IMR-90 (cell line): Measurements from ENCODE around the gene MRPL9. TPM values are rescaled to one million over a fixed set of nuclear protein-coding genes. Genes with fewer than 3 reads are reported as not detected.

ENCODE experiments used
- ATAC-seq: fragments of 200-7000 bp; cut with Tn5 transposase; 2 replicates; pipeline ENCODE4 v1.9.1; 2020; ENCODE audit warnings: low read depth, mild to moderate bottlenecking, moderate library complexity
- BruUV-seq: library from RNA; stranded (reverse); fragments of 400-500 nt; replicated peaks from 2 replicates; lab custom pipeline; 2021; lab: Mats Ljungman, UMichigan
- CTCF ChIA-PET: fragments of 300-600 bp; formaldehyde crosslinking; extraction: SDS; loops from one replicate; lab custom pipeline; 2021; ENCODE audit warnings: antibody characterized with exemption; lab: Yijun Ruan, JAX
- POLR2A ChIA-PET: fragments of 300-600 bp; sonication (Branson Sonifier 250); formaldehyde crosslinking; loops from one replicate; lab custom pipeline; 2022; ENCODE audit warnings: antibody characterized with exemption; ENCODE audit not compliant: unreplicated experiment; lab: Charles Lee
- DNase-seq: peaks from one replicate; pipeline ENCODE4 v3.0.0; 2013
- H2AFZ ChIP-seq: replicated peaks from 2 replicates; pipeline ENCODE3; 2013; ENCODE audit warnings: low read length, mild to moderate bottlenecking; ENCODE audit not compliant: poor library complexity
- H2AK5ac ChIP-seq: 2 replicates; pipeline ENCODE4 v1.6.1; 2013; ENCODE audit warnings: low read depth, low read length, inconsistent platforms
- H2AK9ac ChIP-seq: replicated peaks from 2 replicates; pipeline ENCODE3; 2013; ENCODE audit warnings: mild to moderate bottlenecking, low read depth, low read length, moderate library complexity; ENCODE audit not compliant: poor library complexity
- H2BK120ac ChIP-seq: 2 replicates; pipeline ENCODE4 v1.6.1; 2013; ENCODE audit warnings: low read depth, low read length, inconsistent platforms
- H2BK15ac ChIP-seq: 3 replicates; pipeline ENCODE4 v1.6.1; 2013; ENCODE audit warnings: low read depth, low read length, inconsistent platforms
- H2BK20ac ChIP-seq: 2 replicates; pipeline ENCODE4 v1.6.1; 2013; ENCODE audit warnings: low read depth, mild to moderate bottlenecking, inconsistent platforms, low read length, moderate library complexity
- H2BK5ac ChIP-seq: 2 replicates; pipeline ENCODE4 v1.6.1; 2013; ENCODE audit warnings: mild to moderate bottlenecking, low read depth, low read length, inconsistent platforms; ENCODE audit not compliant: poor library complexity, severe bottlenecking
- H3K14ac ChIP-seq: replicated peaks from 2 replicates; pipeline ENCODE4 v1.6.1; 2013; ENCODE audit warnings: low read depth, low read length, inconsistent platforms
- H3K18ac ChIP-seq: 2 replicates; pipeline ENCODE4 v1.6.1; 2013; ENCODE audit warnings: low read depth, low read length, control low read depth
- H3K23ac ChIP-seq: 2 replicates; pipeline ENCODE4 v1.6.1; 2013; ENCODE audit warnings: low read depth, low read length, inconsistent platforms
- H3K27ac ChIP-seq: 2 replicates; pipeline ENCODE4 v1.5.1; 2013; ENCODE audit warnings: mild to moderate bottlenecking, control low read depth, low read length; ENCODE audit not compliant: insufficient read depth
- H3K27me3 ChIP-seq: 2 replicates; pipeline ENCODE4 v1.6.1; 2013; ENCODE audit warnings: low read length; ENCODE audit not compliant: control insufficient read depth, insufficient read depth
- H3K36me3 ChIP-seq: 2 replicates; pipeline ENCODE4 v1.6.1; 2013; ENCODE audit warnings: low read length, mixed read lengths; ENCODE audit not compliant: control insufficient read depth, insufficient read depth
- H3K4ac ChIP-seq: 2 replicates; pipeline ENCODE4 v1.6.1; 2013; ENCODE audit warnings: low read depth, low read length, inconsistent platforms
- H3K4me1 ChIP-seq: 2 replicates; pipeline ENCODE4 v1.6.1; 2013; ENCODE audit warnings: low read length, mixed read lengths; ENCODE audit not compliant: control insufficient read depth, insufficient read depth
- H3K4me2 ChIP-seq: 2 replicates; pipeline ENCODE4 v1.6.1; 2013; ENCODE audit warnings: low read depth, mild to moderate bottlenecking, control low read depth, low read length, moderate library complexity
- H3K4me3 ChIP-seq: 2 replicates; pipeline ENCODE4 v1.5.1; 2013; ENCODE audit warnings: low read depth, mild to moderate bottlenecking, control low read depth, low read length, moderate library complexity; ENCODE audit not compliant: insufficient read depth
- H3K56ac ChIP-seq: 2 replicates; pipeline ENCODE4 v1.6.1; 2013; ENCODE audit warnings: low read length, inconsistent platforms; ENCODE audit not compliant: insufficient read depth; ENCODE audit errors: extremely low read depth
- H3K79me1 ChIP-seq, 2 experiments: 2 replicates each; pipeline ENCODE4 v1.6.1; 2013; ENCODE audit warnings: low read length in 2 of 2, inconsistent platforms in 1 of 2, low read depth in 1 of 2
- H3K9ac ChIP-seq: 2 replicates; pipeline ENCODE4 v1.6.1; 2013; ENCODE audit warnings: low read depth, low read length, control low read depth
- H3K9me1 ChIP-seq: 2 replicates; pipeline ENCODE4 v1.6.1; 2013; ENCODE audit warnings: low read length, inconsistent platforms; ENCODE audit not compliant: insufficient read depth
- H3K9me3 ChIP-seq: 2 replicates; pipeline ENCODE4 v1.6.1; 2013; ENCODE audit warnings: low read length; ENCODE audit not compliant: control insufficient read depth, insufficient read depth
- H4K20me1 ChIP-seq: 2 replicates; pipeline ENCODE4 v1.6.1; 2013; ENCODE audit warnings: low read length, inconsistent platforms; ENCODE audit not compliant: insufficient read depth
- H4K5ac ChIP-seq: 2 replicates; pipeline ENCODE4 v1.6.1; 2013; ENCODE audit warnings: mild to moderate bottlenecking, low read depth, low read length, control low read depth
- H4K8ac ChIP-seq, 2 experiments: 2 replicates each; pipeline ENCODE4 v1.6.1; 2013; ENCODE audit warnings: low read depth in 2 of 2, low read length in 2 of 2, control low read depth in 1 of 2, inconsistent platforms in 1 of 2
- H4K91ac ChIP-seq: 2 replicates; pipeline ENCODE4 v1.6.1; 2013; ENCODE audit warnings: low read depth, low read length, inconsistent platforms; ENCODE audit not compliant: insufficient read depth
- CEBPB ChIP-seq: IDR thresholded peaks from 2 replicates; pipeline ENCODE4 v1.6.1; 2012; ENCODE audit warnings: low read depth, low read length, improper control_type of control experiment
- MAZ ChIP-seq: IDR thresholded peaks from 2 replicates; pipeline ENCODE4 v1.6.1; 2012; ENCODE audit warnings: low read depth, mild to moderate bottlenecking, low read length, improper control_type of control experiment, moderate library complexity, borderline replicate concordance
- NFE2L2 ChIP-seq: fragments of 150-350 bp; IDR thresholded peaks from 2 replicates; pipeline ENCODE4 v1.6.1; 2016; ENCODE audit warnings: low read depth, mild to moderate bottlenecking, low read length
- WGBS, 2 experiments: methylation state at CpG; one replicate each; pipeline versions ENCODE4 v1.1.5 to v1.1.7; 2013; ENCODE audit warnings: missing lambda C conversion rate in 2 of 2; ENCODE audit not compliant: insufficient read length in 1 of 2; ENCODE audit errors: extremely low coverage in 2 of 2; 5-methylcytosine and 5-hydroxymethylcytosine counted together
- dilution Hi-C: fragments of 300-500 bp; cut with HindIII; formaldehyde crosslinking; loops from one replicate; pipeline ENCODE4 v1.14.3; 2018; ENCODE audit warnings: low sequenced_read_pairs; ENCODE audit not compliant: unreplicated experiment
- in situ Hi-C: fragments of 300-500 bp; cut with MboI; formaldehyde crosslinking; loops from 3 replicates; pipeline ENCODE4 v1.14.3; 2019; ENCODE audit warnings: low sequenced_read_pairs, inconsistent platforms, mixed read lengths
- intact Hi-C: fragments of 100-400 bp; cut with micrococcal nuclease; formaldehyde crosslinking; loops from 2 replicates; pipeline ENCODE4 v1.10.0; 2022
- polyA plus RNA-seq, 3 experiments: library from polyadenylated mRNA; depleted of rRNA; stranded (reverse); fragments of >200 nt; gene quantifications; 2 replicates each; pipeline ENCODE4 v1.2.3, GENCODE V29; 2012; ENCODE audit warnings: low replicate concordance in 1 of 3
- total RNA-seq: library from RNA; depleted of rRNA; stranded (reverse); fragments of >200 nt; gene quantifications from 2 replicates; pipeline ENCODE4 v1.2.3, GENCODE V29; 2012

Gene MRPL9
- total and polyA plus RNA-seq, 2 of the 4 experiments (the other 2 are of a cell fraction), result 65.4 to 87.5 TPM

GRCh38 chr1:151729966-151730291, 33.4 kb downstream of the MRPL9 start:
- H3K4me2 ChIP-seq, result no peak overlapping the region
- no TSS peak for BruUV-seq
- ATAC-seq (no peak), DNase-seq (no peak)
- H3K14ac ChIP-seq, result no peak overlapping the region
- H4K20me1 ChIP-seq, result no peaks in the 10 kb centered on the region
- ChIA-PET CTCF (no interaction called here), POLR2A (no interaction called here)
- no peaks in the 10 kb centered on the region for H3K9me1 ChIP-seq
- no peak overlapping the region for H3K4me3 ChIP-seq
- H2AFZ ChIP-seq, result no peak overlapping the region
- no peak overlapping the region for H3K27ac ChIP-seq
- H2AK9ac ChIP-seq, result no peak overlapping the region
- no peak overlapping the region for H3K56ac ChIP-seq
- no peak overlapping the region for H2BK120ac ChIP-seq
- H2BK15ac ChIP-seq, result no peak overlapping the region
- H2BK20ac ChIP-seq, result no peak overlapping the region
- no peak overlapping the region for H3K9ac ChIP-seq
- no peak overlapping the region for H2AK5ac ChIP-seq
- H3K79me1 ChIP-seq, result no peaks in the 10 kb centered on the region
- H3K4me1 ChIP-seq, result peaks cover 2% of the 10 kb centered on the region; the same call in 1 of the 2 replicates
- TF ChIP-seq MAZ (no peak), NFE2L2 (no peak), CEBPB (no peak; the same call in 1 of the 2 replicates)
- no peaks in the 10 kb centered on the region for H3K9me3 ChIP-seq
- no peak overlapping the region for H4K5ac ChIP-seq
- no peak overlapping the region for H3K18ac ChIP-seq
- dilution Hi-C loops, result no loop called here
- no peak overlapping the region for H3K4ac ChIP-seq
- peaks cover 53% of the 10 kb centered on the region for H3K27me3 ChIP-seq
- no peaks in the 10 kb centered on the region for H3K36me3 ChIP-seq
- WGBS, 2 experiments, result 100% methylated on average over 1 of the region's 4 CpGs; no CpG with 5 or more reads in 1 of the 2 experiments
- no peak overlapping the region for H4K91ac ChIP-seq
- in situ Hi-C loops, result loop anchor here (10.0 kb wide), 1 partner anchor 195 kb away; no protein-coding TSS in a partner anchor
- intact Hi-C loops, result no loop called here
- no peak overlapping the region for H3K23ac ChIP-seq
- no peak overlapping the region for H2BK5ac ChIP-seq
- no peak overlapping the region for H4K8ac ChIP-seq
